ENCODE results near the gene EFL1. TPM values are rescaled to one million over a fixed set of nuclear protein-coding genes. Genes with fewer than 3 reads are reported as not detected.

EFL1 gene
- total and polyA plus RNA-seq, 2 experiments from 2014 or later: 15.4 to 46.4 TPM

GRCh38 chr15:82186161-82186560 is 76.4 kb downstream of the EFL1 start:
- H3K27me3 ChIP-seq (ENCODE audit: insufficient read depth): no peaks in the 10 kb centered on the region

More at GRCh38 chr15:82186161-82186560, 76.4 kb downstream of the EFL1 start:
- Mint-ChIP-seq H3K4me1 (peaks cover 16% of the 10 kb centered on the region; the same call in 2 of the 3 replicates), H3K36me3 (ENCODE audit: low read depth) (no peaks in the 10 kb centered on the region), H3K27me3 (ENCODE audit: insufficient read depth, low read depth, poor library complexity) (peaks cover 1% of the 10 kb centered on the region), H3K4me3 (no peak overlapping the region), H3K27ac (no peak overlapping the region), H3K9me3 (no peaks in the 10 kb centered on the region)
- ATAC-seq: no peak
- Histone ChIP-seq H3K9me2 (ENCODE audit: insufficient read depth) (no peaks in the 10 kb centered on the region), H2AFZ (no peak overlapping the region), H3K36me3 (ENCODE audit: insufficient read depth) (no peaks in the 10 kb centered on the region), H3K4me1 (ENCODE audit: insufficient read depth) (0 out of 2 replicates have a peak, but pooled peaks cover 7% of the 10 kb centered on the region), H3F3A (replicated peaks; ENCODE audit: low read depth) (no peaks in the 10 kb centered on the region), H3K27ac (ENCODE audit: low read depth) (no peak overlapping the region), H4K20me1 (replicated peaks; ENCODE audit: insufficient read depth) (0 out of 2 replicates have a peak, but pooled peaks cover 3% of the 10 kb centered on the region), H3K4me2 (no peak overlapping the region), H3K79me2 (replicated peaks; ENCODE audit: insufficient read depth) (no peaks in the 10 kb centered on the region), H3K4me3 (no peak overlapping the region)
- TF ChIP-seq ZNF462 (CRISPR knock-in tag; IDR thresholded peaks at IDR 0.05) (no peak), EZH2 (IDR thresholded peaks at IDR 0.05; ENCODE audit: low read depth, unreplicated experiment) (no peak), ETS1 (IDR thresholded peaks at IDR 0.05) (no peak), ZNF331 (CRISPR knock-in tag; IDR thresholded peaks at IDR 0.05; ENCODE audit: low read depth) (no peak), EZH2phosphoT487 (IDR thresholded peaks at IDR 0.05; ENCODE audit: unreplicated experiment) (no peak), REST (IDR thresholded peaks at IDR 0.05; ENCODE audit: unreplicated experiment) (no peak), CTCF (conservative IDR thresholded peaks at IDR 0.05; ENCODE audit: low read depth in 2 of 2) (no peak)
- DNase-seq (ENCODE audit: low spot score): no peak

Measured in GM23338 (cell line).